Ishikawa (cell line): ENCODE data around the gene TIMP2.

ENCODE experiments used
- CEBPB ChIP-seq: IDR thresholded peaks from 2 replicates; pipeline ENCODE4 v1.6.1; 2012
- EGR1 ChIP-seq: IDR thresholded peaks from 2 replicates; pipeline ENCODE4 v1.6.1; 2012
- EP300 ChIP-seq: IDR thresholded peaks from 2 replicates; pipeline ENCODE4 v1.6.1; 2012; ENCODE audit warnings: borderline replicate concordance
- FOXM1 ChIP-seq: IDR thresholded peaks from 2 replicates; pipeline ENCODE4 v1.6.1; 2012; ENCODE audit warnings: low read depth, borderline replicate concordance
- TAF1 ChIP-seq: IDR thresholded peaks from 2 replicates; pipeline ENCODE4 v1.6.1; 2012; ENCODE audit warnings: low read depth, mild to moderate bottlenecking
- TCF12 ChIP-seq: IDR thresholded peaks from 2 replicates; pipeline ENCODE4 v1.6.1; 2012; ENCODE audit warnings: low read depth
- TEAD4 ChIP-seq: IDR thresholded peaks from 2 replicates; pipeline ENCODE4 v1.6.1; 2012
- YY1 ChIP-seq: IDR thresholded peaks from 2 replicates; pipeline ENCODE4 v1.6.1; 2012; ENCODE audit warnings: low read depth
- ZBTB7A ChIP-seq: IDR thresholded peaks from 2 replicates; pipeline ENCODE4 v1.6.1; 2012; ENCODE audit warnings: low read depth
- TF ChIP-seq, protein P1 (sequence below): IDR thresholded peaks from 2 replicates; pipeline ENCODE4 v1.6.1; 2012
- TF ChIP-seq, protein P2 (sequence below): IDR thresholded peaks from 2 replicates; pipeline ENCODE4 v1.6.1; 2012; ENCODE audit warnings: low read depth, mild to moderate bottlenecking
- TF ChIP-seq, protein P3 (sequence below): IDR thresholded peaks from 2 replicates; pipeline ENCODE4 v1.6.1; 2012

DNA sequence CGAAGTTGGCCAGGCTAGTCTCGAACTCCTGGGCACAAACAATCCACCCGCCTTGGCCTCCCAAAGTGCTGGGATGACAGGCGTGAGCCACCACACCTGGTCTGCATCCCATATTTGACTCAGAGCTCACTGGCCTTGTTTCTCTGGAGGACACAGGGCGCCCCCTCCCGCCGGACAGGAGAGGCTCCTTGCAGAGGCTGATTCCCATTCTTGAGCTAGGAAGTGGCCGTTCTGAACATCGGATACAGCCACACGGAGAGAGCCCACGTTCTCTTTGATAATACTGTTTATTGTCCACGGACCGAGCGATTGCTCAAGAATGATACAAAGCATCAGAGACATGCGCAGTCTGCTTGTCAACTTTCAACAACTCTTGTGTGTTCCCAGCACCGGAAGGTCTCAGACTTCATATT is 72.5 kb downstream of the TIMP2 start:
- TF ChIP-seq EGR1 (no peak), CEBPB (no peak), EP300 (no peak), TAF1 (no peak), TCF12 (no peak), FOXM1 (no peak), YY1 (no peak), ZBTB7A (no peak), TEAD4 (no peak)
- TF ChIP-seq, protein P1, sequence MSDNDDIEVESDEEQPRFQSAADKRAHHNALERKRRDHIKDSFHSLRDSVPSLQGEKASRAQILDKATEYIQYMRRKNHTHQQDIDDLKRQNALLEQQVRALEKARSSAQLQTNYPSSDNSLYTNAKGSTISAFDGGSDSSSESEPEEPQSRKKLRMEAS, result no peak
- TF ChIP-seq, protein P2, sequence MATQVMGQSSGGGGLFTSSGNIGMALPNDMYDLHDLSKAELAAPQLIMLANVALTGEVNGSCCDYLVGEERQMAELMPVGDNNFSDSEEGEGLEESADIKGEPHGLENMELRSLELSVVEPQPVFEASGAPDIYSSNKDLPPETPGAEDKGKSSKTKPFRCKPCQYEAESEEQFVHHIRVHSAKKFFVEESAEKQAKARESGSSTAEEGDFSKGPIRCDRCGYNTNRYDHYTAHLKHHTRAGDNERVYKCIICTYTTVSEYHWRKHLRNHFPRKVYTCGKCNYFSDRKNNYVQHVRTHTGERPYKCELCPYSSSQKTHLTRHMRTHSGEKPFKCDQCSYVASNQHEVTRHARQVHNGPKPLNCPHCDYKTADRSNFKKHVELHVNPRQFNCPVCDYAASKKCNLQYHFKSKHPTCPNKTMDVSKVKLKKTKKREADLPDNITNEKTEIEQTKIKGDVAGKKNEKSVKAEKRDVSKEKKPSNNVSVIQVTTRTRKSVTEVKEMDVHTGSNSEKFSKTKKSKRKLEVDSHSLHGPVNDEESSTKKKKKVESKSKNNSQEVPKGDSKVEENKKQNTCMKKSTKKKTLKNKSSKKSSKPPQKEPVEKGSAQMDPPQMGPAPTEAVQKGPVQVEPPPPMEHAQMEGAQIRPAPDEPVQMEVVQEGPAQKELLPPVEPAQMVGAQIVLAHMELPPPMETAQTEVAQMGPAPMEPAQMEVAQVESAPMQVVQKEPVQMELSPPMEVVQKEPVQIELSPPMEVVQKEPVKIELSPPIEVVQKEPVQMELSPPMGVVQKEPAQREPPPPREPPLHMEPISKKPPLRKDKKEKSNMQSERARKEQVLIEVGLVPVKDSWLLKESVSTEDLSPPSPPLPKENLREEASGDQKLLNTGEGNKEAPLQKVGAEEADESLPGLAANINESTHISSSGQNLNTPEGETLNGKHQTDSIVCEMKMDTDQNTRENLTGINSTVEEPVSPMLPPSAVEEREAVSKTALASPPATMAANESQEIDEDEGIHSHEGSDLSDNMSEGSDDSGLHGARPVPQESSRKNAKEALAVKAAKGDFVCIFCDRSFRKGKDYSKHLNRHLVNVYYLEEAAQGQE, result no peak
- TF ChIP-seq, protein P3, sequence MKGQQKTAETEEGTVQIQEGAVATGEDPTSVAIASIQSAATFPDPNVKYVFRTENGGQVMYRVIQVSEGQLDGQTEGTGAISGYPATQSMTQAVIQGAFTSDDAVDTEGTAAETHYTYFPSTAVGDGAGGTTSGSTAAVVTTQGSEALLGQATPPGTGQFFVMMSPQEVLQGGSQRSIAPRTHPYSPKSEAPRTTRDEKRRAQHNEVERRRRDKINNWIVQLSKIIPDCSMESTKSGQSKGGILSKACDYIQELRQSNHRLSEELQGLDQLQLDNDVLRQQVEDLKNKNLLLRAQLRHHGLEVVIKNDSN, result no peak
